Measurements from ENCODE around the gene ITGAD. TPM values are rescaled to one million over a fixed set of nuclear protein-coding genes. Genes with fewer than 3 reads are reported as not detected.

Gene ITGAD
- total and polyA plus RNA-seq, 2 of the 13 experiments (the other 11 are each of a cell fraction or from before 2014, with no cell fraction given) = not detected

DNA sequence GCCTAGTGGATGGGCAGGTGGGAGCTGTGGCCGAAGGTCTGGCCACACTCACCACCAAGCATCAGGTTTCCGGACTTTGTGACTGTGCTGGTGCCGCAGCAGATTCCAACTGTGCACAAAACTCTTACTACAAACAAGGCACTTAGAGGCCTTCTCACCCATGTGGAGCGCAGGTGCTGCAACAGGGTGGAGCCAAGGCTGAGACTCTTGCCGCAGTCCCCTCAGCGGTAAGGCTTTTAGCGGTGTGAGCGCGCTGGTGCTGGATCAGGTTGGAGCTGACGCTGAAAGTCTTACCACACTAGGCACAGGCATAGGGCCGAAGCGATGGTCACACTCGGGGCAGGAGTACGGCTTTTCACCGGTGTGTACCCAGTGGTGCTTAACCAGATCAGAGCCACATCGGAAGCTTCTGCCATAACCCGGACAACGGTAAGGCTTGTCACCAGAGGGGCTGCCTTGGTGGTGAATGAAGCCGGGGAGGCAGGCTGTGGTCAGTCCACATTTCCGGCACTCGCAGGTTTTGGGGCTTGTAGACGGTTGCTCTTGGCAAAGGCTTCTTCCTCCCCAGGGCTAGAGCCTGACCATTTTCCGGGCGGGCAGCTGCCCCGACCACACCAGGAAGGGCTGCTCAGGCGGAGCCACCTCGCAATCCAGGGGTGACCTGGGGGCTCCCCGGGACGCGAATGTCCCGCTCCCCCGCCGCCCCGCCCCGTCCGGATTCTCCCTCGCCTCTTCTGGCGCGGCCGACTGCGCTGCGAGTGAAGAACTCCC, 65.1 kb downstream of the ITGAD start (continued):
- TF ChIP-seq, protein P1, sequence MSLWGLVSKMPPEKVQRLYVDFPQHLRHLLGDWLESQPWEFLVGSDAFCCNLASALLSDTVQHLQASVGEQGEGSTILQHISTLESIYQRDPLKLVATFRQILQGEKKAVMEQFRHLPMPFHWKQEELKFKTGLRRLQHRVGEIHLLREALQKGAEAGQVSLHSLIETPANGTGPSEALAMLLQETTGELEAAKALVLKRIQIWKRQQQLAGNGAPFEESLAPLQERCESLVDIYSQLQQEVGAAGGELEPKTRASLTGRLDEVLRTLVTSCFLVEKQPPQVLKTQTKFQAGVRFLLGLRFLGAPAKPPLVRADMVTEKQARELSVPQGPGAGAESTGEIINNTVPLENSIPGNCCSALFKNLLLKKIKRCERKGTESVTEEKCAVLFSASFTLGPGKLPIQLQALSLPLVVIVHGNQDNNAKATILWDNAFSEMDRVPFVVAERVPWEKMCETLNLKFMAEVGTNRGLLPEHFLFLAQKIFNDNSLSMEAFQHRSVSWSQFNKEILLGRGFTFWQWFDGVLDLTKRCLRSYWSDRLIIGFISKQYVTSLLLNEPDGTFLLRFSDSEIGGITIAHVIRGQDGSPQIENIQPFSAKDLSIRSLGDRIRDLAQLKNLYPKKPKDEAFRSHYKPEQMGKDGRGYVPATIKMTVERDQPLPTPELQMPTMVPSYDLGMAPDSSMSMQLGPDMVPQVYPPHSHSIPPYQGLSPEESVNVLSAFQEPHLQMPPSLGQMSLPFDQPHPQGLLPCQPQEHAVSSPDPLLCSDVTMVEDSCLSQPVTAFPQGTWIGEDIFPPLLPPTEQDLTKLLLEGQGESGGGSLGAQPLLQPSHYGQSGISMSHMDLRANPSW (CRISPR knock-in tag; IDR thresholded peaks at IDR 0.05; ENCODE audit: borderline replicate concordance) = peak; percentile 77; the same call in 1 of the 2 replicates
- TF ChIP-seq, protein P2, sequence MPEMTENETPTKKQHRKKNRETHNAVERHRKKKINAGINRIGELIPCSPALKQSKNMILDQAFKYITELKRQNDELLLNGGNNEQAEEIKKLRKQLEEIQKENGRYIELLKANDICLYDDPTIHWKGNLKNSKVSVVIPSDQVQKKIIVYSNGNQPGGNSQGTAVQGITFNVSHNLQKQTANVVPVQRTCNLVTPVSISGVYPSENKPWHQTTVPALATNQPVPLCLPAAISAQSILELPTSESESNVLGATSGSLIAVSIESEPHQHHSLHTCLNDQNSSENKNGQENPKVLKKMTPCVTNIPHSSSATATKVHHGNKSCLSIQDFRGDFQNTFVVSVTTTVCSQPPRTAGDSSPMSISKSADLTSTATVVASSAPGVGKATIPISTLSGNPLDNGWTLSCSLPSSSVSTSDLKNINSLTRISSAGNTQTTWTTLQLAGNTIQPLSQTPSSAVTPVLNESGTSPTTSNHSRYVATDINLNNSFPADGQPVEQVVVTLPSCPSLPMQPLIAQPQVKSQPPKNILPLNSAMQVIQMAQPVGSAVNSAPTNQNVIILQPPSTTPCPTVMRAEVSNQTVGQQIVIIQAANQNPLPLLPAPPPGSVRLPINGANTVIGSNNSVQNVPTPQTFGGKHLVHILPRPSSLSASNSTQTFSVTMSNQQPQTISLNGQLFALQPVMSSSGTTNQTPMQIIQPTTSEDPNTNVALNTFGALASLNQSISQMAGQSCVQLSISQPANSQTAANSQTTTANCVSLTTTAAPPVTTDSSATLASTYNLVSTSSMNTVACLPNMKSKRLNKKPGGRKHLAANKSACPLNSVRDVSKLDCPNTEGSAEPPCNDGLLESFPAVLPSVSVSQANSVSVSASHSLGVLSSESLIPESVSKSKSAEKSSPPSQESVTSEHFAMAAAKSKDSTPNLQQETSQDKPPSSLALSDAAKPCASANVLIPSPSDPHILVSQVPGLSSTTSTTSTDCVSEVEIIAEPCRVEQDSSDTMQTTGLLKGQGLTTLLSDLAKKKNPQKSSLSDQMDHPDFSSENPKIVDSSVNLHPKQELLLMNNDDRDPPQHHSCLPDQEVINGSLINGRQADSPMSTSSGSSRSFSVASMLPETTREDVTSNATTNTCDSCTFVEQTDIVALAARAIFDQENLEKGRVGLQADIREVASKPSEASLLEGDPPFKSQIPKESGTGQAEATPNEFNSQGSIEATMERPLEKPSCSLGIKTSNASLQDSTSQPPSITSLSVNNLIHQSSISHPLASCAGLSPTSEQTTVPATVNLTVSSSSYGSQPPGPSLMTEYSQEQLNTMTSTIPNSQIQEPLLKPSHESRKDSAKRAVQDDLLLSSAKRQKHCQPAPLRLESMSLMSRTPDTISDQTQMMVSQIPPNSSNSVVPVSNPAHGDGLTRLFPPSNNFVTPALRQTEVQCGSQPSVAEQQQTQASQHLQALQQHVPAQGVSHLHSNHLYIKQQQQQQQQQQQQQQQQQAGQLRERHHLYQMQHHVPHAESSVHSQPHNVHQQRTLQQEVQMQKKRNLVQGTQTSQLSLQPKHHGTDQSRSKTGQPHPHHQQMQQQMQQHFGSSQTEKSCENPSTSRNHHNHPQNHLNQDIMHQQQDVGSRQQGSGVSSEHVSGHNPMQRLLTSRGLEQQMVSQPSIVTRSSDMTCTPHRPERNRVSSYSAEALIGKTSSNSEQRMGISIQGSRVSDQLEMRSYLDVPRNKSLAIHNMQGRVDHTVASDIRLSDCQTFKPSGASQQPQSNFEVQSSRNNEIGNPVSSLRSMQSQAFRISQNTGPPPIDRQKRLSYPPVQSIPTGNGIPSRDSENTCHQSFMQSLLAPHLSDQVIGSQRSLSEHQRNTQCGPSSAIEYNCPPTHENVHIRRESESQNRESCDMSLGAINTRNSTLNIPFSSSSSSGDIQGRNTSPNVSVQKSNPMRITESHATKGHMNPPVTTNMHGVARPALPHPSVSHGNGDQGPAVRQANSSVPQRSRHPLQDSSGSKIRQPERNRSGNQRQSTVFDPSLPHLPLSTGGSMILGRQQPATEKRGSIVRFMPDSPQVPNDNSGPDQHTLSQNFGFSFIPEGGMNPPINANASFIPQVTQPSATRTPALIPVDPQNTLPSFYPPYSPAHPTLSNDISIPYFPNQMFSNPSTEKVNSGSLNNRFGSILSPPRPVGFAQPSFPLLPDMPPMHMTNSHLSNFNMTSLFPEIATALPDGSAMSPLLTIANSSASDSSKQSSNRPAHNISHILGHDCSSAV (CRISPR knock-in tag; IDR thresholded peaks at IDR 0.05; ENCODE audit: borderline replicate concordance) = no peak
- TF ChIP-seq CEBPB (IDR thresholded peaks at IDR 0.05; ENCODE audit: borderline replicate concordance, low read depth, low read length) (peak; percentile 67; the same call in 1 of the 2 replicates), ZSCAN9 (CRISPR knock-in tag; IDR thresholded peaks at IDR 0.05; ENCODE audit: borderline replicate concordance) (peak; percentile 97), MTF1 (CRISPR knock-in tag; IDR thresholded peaks at IDR 0.05) (peak; percentile 16; the same call in 1 of the 2 replicates), NPAS2 (CRISPR knock-in tag; IDR thresholded peaks at IDR 0.05; ENCODE audit: borderline replicate concordance) (no peak), TCF7 (IDR thresholded peaks at IDR 0.05; ENCODE audit: low read depth) (peak; percentile 6; the same call in 1 of the 2 replicates), DNMT1 (CRISPR knock-in tag; IDR thresholded peaks at IDR 0.05) (no peak), KMT2B (CRISPR knock-in tag; IDR thresholded peaks at IDR 0.05) (peak; percentile 62; the same call in 1 of the 2 replicates), FOXK2 (IDR thresholded peaks at IDR 0.05) (peak; percentile 75), KLF12 (CRISPR knock-in tag; IDR thresholded peaks at IDR 0.05; ENCODE audit: borderline replicate concordance) (peak; percentile 64; the same call in 1 of the 2 replicates)
- TF ChIP-seq, protein P3, sequence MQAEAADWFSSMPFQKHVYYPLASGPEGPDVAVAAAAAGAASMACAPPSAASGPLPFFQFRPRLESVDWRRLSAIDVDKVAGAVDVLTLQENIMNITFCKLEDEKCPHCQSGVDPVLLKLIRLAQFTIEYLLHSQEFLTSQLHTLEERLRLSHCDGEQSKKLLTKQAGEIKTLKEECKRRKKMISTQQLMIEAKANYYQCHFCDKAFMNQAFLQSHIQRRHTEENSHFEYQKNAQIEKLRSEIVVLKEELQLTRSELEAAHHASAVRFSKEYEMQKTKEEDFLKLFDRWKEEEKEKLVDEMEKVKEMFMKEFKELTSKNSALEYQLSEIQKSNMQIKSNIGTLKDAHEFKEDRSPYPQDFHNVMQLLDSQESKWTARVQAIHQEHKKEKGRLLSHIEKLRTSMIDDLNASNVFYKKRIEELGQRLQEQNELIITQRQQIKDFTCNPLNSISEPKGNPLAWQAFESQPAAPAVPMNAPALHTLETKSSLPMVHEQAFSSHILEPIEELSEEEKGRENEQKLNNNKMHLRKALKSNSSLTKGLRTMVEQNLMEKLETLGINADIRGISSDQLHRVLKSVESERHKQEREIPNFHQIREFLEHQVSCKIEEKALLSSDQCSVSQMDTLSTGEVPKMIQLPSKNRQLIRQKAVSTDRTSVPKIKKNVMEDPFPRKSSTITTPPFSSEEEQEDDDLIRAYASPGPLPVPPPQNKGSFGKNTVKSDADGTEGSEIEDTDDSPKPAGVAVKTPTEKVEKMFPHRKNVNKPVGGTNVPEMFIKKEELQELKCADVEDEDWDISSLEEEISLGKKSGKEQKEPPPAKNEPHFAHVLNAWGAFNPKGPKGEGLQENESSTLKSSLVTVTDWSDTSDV (CRISPR knock-in tag; IDR thresholded peaks at IDR 0.05) = peak; percentile 25; the same call in 1 of the 2 replicates
- TF ChIP-seq, protein P4, sequence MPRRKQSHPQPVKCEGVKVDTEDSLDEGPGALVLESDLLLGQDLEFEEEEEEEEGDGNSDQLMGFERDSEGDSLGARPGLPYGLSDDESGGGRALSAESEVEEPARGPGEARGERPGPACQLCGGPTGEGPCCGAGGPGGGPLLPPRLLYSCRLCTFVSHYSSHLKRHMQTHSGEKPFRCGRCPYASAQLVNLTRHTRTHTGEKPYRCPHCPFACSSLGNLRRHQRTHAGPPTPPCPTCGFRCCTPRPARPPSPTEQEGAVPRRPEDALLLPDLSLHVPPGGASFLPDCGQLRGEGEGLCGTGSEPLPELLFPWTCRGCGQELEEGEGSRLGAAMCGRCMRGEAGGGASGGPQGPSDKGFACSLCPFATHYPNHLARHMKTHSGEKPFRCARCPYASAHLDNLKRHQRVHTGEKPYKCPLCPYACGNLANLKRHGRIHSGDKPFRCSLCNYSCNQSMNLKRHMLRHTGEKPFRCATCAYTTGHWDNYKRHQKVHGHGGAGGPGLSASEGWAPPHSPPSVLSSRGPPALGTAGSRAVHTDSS (CRISPR knock-in tag; conservative IDR thresholded peaks at IDR 0.05) = no peak

All from HepG2 (cell line).